H1 (cell line): ENCODE data around the gene TMEM17. TPM values are rescaled to one million over a fixed set of nuclear protein-coding genes. Genes with fewer than 3 reads are reported as not detected.

Experiments used
- CTCF ChIA-PET: fragments of 300-600 bp; sonication (Branson Sonifier 250); formaldehyde crosslinking; loops from one replicate; lab custom pipeline; 2021; ENCODE audit not compliant: partially characterized antibody; lab: Charles Lee
- POLR2A ChIA-PET: fragments of 300-600 bp; sonication (Branson Sonifier 250); formaldehyde crosslinking; loops from one replicate; lab custom pipeline; 2021; ENCODE audit warnings: inconsistent platforms; ENCODE audit not compliant: partially characterized antibody; lab: Charles Lee
- DNase-seq, 2 experiments: peaks; one replicate each; pipeline versions ENCODE4 v3.0.0 to v3.0.0-alpha.2; 2010 to 2022; ENCODE audit warnings: low spot score in 2 of 2, low read depth in 1 of 2, mixed read lengths in 1 of 2
- FAIRE-seq: peaks from 2 replicates; lab custom pipeline; 2011; peaks lifted over from hg19 to GRCh38; lab: Jason Lieb, UNC
- H2AFZ ChIP-seq: 2 replicates; pipeline ENCODE4 v1.8.1; 2012; ENCODE audit warnings: low read length, inconsistent platforms
- H2AK5ac ChIP-seq: 2 replicates; pipeline ENCODE4 v1.6.1; 2013; ENCODE audit warnings: low read depth, low read length
- H2BK120ac ChIP-seq: replicated peaks from 2 replicates; pipeline ENCODE3; 2013; ENCODE audit warnings: low read depth, low read length, inconsistent platforms
- H2BK12ac ChIP-seq: 2 replicates; pipeline ENCODE4 v1.6.1; 2013; ENCODE audit warnings: low read depth, low read length
- H2BK15ac ChIP-seq: 2 replicates; pipeline ENCODE4 v1.6.1; 2013; ENCODE audit warnings: low read length
- H2BK20ac ChIP-seq: 2 replicates; pipeline ENCODE4 v1.6.1; 2013; ENCODE audit warnings: low read length
- H2BK5ac ChIP-seq: 2 replicates; pipeline ENCODE4 v1.6.1; 2013; ENCODE audit warnings: low read depth, low read length
- H3K14ac ChIP-seq: 2 replicates; pipeline ENCODE4 v1.6.1; 2013; ENCODE audit warnings: inconsistent platforms; ENCODE audit not compliant: insufficient read length
- H3K18ac ChIP-seq: 2 replicates; pipeline ENCODE4 v1.6.1; 2013; ENCODE audit warnings: low read length; ENCODE audit errors: extremely low read depth
- H3K23ac ChIP-seq: 2 replicates; pipeline ENCODE4 v1.6.1; 2013; ENCODE audit warnings: inconsistent platforms; ENCODE audit not compliant: insufficient read length
- H3K23me2 ChIP-seq: 2 replicates; pipeline ENCODE4 v1.6.1; 2013; ENCODE audit warnings: low read depth, low read length
- H3K27ac ChIP-seq: 2 replicates; pipeline ENCODE4 v1.6.1; 2011; ENCODE audit warnings: low read depth, low read length, inconsistent platforms
- H3K27me3 ChIP-seq, 4 experiments: replicated peaks in 1 of 4; 1 replicate in 1 of 4; 2 replicates in 3 of 4; pipeline versions ENCODE4 v1.6.1 to v1.8.1; 2011 to 2013; ENCODE audit warnings: low read length in 3 of 4, mild to moderate bottlenecking in 3 of 4, inconsistent platforms in 2 of 4, mixed read lengths in 2 of 4, moderate library complexity in 1 of 4; ENCODE audit not compliant: control insufficient read depth in 3 of 4, insufficient read depth in 3 of 4; ENCODE audit errors: extremely low read depth in 1 of 4
- H3K36me3 ChIP-seq, 4 experiments: 2 replicates each; pipeline versions ENCODE4 v1.6.1 to v1.8.1; 2011 to 2013; ENCODE audit warnings: mild to moderate bottlenecking in 4 of 4, low read length in 3 of 4, moderate library complexity in 2 of 4, control low read depth in 1 of 4, inconsistent platforms in 1 of 4; ENCODE audit not compliant: insufficient read depth in 4 of 4, control insufficient read depth in 2 of 4
- H3K4ac ChIP-seq: replicated peaks from 2 replicates; pipeline ENCODE3; 2013; ENCODE audit warnings: low read length, low read depth, mixed read lengths, inconsistent platforms; ENCODE audit not compliant: insufficient read length
- H3K4me1 ChIP-seq, 4 experiments: replicated peaks in 1 of 4; 1 replicate in 1 of 4; 2 replicates in 3 of 4; pipeline versions ENCODE4 v1.6.1 to v1.8.1; 2011 to 2013; ENCODE audit warnings: low read length in 3 of 4, inconsistent platforms in 2 of 4, mixed read lengths in 1 of 4; ENCODE audit not compliant: insufficient read depth in 4 of 4, control insufficient read depth in 3 of 4
- H3K4me2 ChIP-seq, 2 experiments: 2 replicates each; pipeline versions ENCODE4 v1.6.1 to v1.8.1; 2011 to 2013; ENCODE audit warnings: low read depth in 2 of 2, low read length in 2 of 2, control low read depth in 1 of 2, inconsistent platforms in 1 of 2, mild to moderate bottlenecking in 1 of 2; ENCODE audit not compliant: insufficient read depth in 1 of 2
- H3K4me3 ChIP-seq, 4 experiments: fragments of 200-600, 300-600 bp in 1 of 4; sonication (generic), shearing (Covaris generic), sonication (Bioruptor Twin) in 1 of 4; 2 replicates each; pipeline versions ENCODE4 v1.5.1 to v1.8.1; 2011 to 2016; ENCODE audit warnings: low read length in 4 of 4, low read depth in 3 of 4, control low read depth in 2 of 4, inconsistent platforms in 2 of 4, mild to moderate bottlenecking in 2 of 4, mixed read lengths in 1 of 4, moderate library complexity in 1 of 4; ENCODE audit not compliant: insufficient read depth in 2 of 4; ENCODE audit errors: extremely low read depth in 1 of 4
- H3K56ac ChIP-seq: replicated peaks from 2 replicates; pipeline ENCODE3; 2013; ENCODE audit warnings: low read depth, mild to moderate bottlenecking, mixed read lengths, low read length, inconsistent platforms; ENCODE audit not compliant: insufficient read length
- H3K79me1 ChIP-seq: 2 replicates; pipeline ENCODE4 v1.6.1; 2013; ENCODE audit warnings: low read depth, low read length, control low read depth
- H3K79me2 ChIP-seq, 2 experiments: 2 replicates each; pipeline versions ENCODE4 v1.6.1 to v1.8.1; 2012 to 2013; ENCODE audit warnings: low read length in 2 of 2, mild to moderate bottlenecking in 2 of 2, inconsistent platforms in 1 of 2; ENCODE audit not compliant: insufficient read depth in 2 of 2, control insufficient read depth in 1 of 2
- H3K9ac ChIP-seq, 4 experiments: replicated peaks in 1 of 4; 1 replicate in 1 of 4; 2 replicates in 3 of 4; pipeline versions ENCODE4 v1.6.1 to v1.8.1; 2011 to 2013; ENCODE audit warnings: low read depth in 3 of 4, low read length in 3 of 4, control low read depth in 2 of 4, mild to moderate bottlenecking in 2 of 4, moderate library complexity in 2 of 4, inconsistent platforms in 1 of 4; ENCODE audit errors: extremely low read depth in 1 of 4
- H3K9me3 ChIP-seq, 2 experiments: 2 replicates each; pipeline versions ENCODE4 v1.6.1 to v1.8.1; 2012 to 2013; ENCODE audit warnings: mild to moderate bottlenecking in 2 of 2, moderate library complexity in 2 of 2, control low read depth in 1 of 2, inconsistent platforms in 1 of 2, low read depth in 1 of 2, low read length in 1 of 2, mixed read lengths in 1 of 2; ENCODE audit not compliant: insufficient read depth in 2 of 2
- H4K20me1 ChIP-seq, 2 experiments: replicated peaks in 1 of 2; 2 replicates each; pipeline versions ENCODE3 to v1.8.1; 2011 to 2013; ENCODE audit warnings: inconsistent platforms in 2 of 2, low read length in 2 of 2, mild to moderate bottlenecking in 1 of 2; ENCODE audit not compliant: insufficient read depth in 2 of 2, control insufficient read depth in 1 of 2
- H4K5ac ChIP-seq: 2 replicates; pipeline ENCODE4 v1.6.1; 2013; ENCODE audit warnings: low read length, low read depth, mixed read lengths, inconsistent platforms; ENCODE audit not compliant: insufficient read length
- H4K8ac ChIP-seq: 2 replicates; pipeline ENCODE4 v1.8.0; 2013; ENCODE audit warnings: mild to moderate bottlenecking, moderate library complexity, low read length, inconsistent platforms; ENCODE audit not compliant: insufficient read depth; ENCODE audit errors: extremely low read depth
- H4K91ac ChIP-seq: replicated peaks from 2 replicates; pipeline ENCODE3; 2013; ENCODE audit warnings: low read length, mixed read lengths, inconsistent platforms; ENCODE audit not compliant: insufficient read length
- CBX5 ChIP-seq: fragments of 300-800, 300-1000 bp; sonication (generic); IDR thresholded peaks from 2 replicates; pipeline ENCODE4 v1.7.1; 2016; ENCODE audit warnings: antibody characterized with exemption, low read length, low read depth
- RNF2 ChIP-seq: fragments of 200-900, 300-1000 bp; sonication (generic); IDR thresholded peaks from 2 replicates; pipeline ENCODE4 v1.7.1; 2016; ENCODE audit warnings: borderline replicate concordance, low read depth, mild to moderate bottlenecking, antibody characterized with exemption, low read length; ENCODE audit not compliant: poor library complexity, severe bottlenecking; ENCODE audit errors: missing control alignments
- WGBS, 2 experiments: shearing (Covaris generic) in 1 of 2; methylation state at CpG; one replicate each; pipeline versions ENCODE4 v1.1.6 to v1.1.7; 2013 to 2015; ENCODE audit warnings: low lambda C conversion rate in 2 of 2, mixed read lengths in 2 of 2, inconsistent platforms in 1 of 2, low coverage in 1 of 2, missing lambda C conversion rate in 1 of 2; ENCODE audit not compliant: insufficient replicate concordance in 2 of 2, insufficient coverage in 1 of 2, insufficient read length in 1 of 2; ENCODE audit errors: extremely low coverage in 1 of 2, missing lambda C conversion rate in 1 of 2; 5-methylcytosine and 5-hydroxymethylcytosine counted together
- polyA plus RNA-seq, 7 experiments: library from polyadenylated mRNA; depleted of rRNA in 3 of 7; stranded (reverse) in 5 of 7; unstranded in 2 of 7; fragments of >200 nt in 5 of 7; fragments of 200-250 nt in 2 of 7; gene quantifications; 1 replicate in 5 of 7; 2 replicates in 1 of 7; 4 replicates in 1 of 7; pipeline versions ENCODE4 v1.2.1 to v1.2.3, GENCODE V29; 2011 to 2013; ENCODE audit warnings: missing spikeins in 2 of 7, mixed read lengths in 2 of 7
- total RNA-seq: library from RNA; stranded (reverse); fragmentation: NEBNext Ultra II Directional; extraction: Animal tissue kit (Norgen Biotek cat#: 25700); gene quantifications from 2 replicates; pipeline ENCODE4 v1.2.1, GENCODE V29; 2021

The TMEM17 gene
- total and polyA plus RNA-seq, 2 of the 8 experiments (the other 6 are each of a cell fraction or from before 2014, with no cell fraction given): 0.69 to 1.2 TPM

DNA sequence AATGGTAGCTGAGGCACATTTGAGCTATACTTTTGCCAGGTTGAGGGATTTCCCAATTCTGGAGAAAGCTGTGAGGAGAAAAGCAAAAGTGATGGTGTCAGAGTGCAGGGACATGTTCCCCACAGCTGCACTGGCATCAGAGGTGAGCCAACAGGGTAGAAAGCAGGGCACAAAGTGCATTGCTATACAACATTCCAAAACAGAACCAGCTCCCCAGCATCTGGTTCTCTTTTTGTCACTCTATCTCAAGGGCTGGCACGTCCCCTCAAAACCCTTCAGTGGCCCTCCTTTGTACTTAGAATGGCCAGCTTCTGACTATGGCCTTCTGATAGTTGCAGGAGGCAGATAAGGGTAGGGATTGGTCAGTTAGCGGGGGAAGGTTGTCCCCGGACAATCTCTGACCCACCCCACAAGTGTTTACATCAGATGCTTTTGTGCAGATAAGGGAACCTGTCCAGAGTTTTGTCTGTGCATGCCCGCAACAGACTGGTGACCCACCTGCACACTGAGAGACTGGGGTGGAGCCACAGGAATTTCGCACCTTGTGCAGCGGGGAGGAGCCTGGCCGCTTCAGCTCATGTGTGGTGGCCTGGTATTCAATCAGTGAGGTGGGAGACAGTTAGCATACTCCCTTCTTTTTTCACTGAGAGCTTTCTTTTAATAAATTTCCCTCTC is 31.0 kb upstream of the TMEM17 start:
- no peak overlapping the region for H2BK120ac ChIP-seq
- H4K8ac ChIP-seq: no peak overlapping the region
- peaks cover 3 to 9% of the 10 kb centered on the region in 2 experiments; a peak in 3 of 4 replicates for H3K9me3 ChIP-seq
- CTCF ChIA-PET: interaction anchor here (0.9 to 1.4 kb wide), 3 partner anchors 63 to 80 kb away, joined by 3 to 8 read pairs (median 4); no protein-coding TSS in a partner anchor
- peaks cover 0 to 3% (median 0%) of the 10 kb centered on the region in 4 experiments; a peak in 1 of 7 replicates for H3K4me1 ChIP-seq
- POLR2A ChIA-PET: no interaction called here
- no peak overlapping the region for H3K4ac ChIP-seq
- H4K20me1 ChIP-seq: no peaks in the 10 kb centered on the region
- no peak overlapping the region for H3K14ac ChIP-seq
- H3K18ac ChIP-seq: no peak overlapping the region
- no peak overlapping the region for H3K4me3 ChIP-seq
- no peak overlapping the region for H3K4me2 ChIP-seq
- no peaks in the 10 kb centered on the region; the same call in 1 of the 2 replicates for H3K23me2 ChIP-seq
- H2BK12ac ChIP-seq: no peak overlapping the region
- FAIRE-seq (no peak), DNase-seq (no peak)
- H3K79me1 ChIP-seq: no peaks in the 10 kb centered on the region; the same call in 1 of the 2 replicates
- no peak overlapping the region for H3K27ac ChIP-seq
- WGBS, 2 experiments: 92% methylated on average over 7 of the region's 7 CpGs; no CpG with 5 or more reads in 1 of the 2 experiments
- no peaks in the 10 kb centered on the region for H3K79me2 ChIP-seq
- no peak overlapping the region for H3K23ac ChIP-seq
- H2BK15ac ChIP-seq: no peak overlapping the region
- no peak overlapping the region for H2AK5ac ChIP-seq
- H2AFZ ChIP-seq: no peak overlapping the region
- no peaks in the 10 kb centered on the region for H3K27me3 ChIP-seq
- no peak overlapping the region for H2BK20ac ChIP-seq
- no peak overlapping the region for H4K5ac ChIP-seq
- no peak overlapping the region for H4K91ac ChIP-seq
- no peak overlapping the region for H3K56ac ChIP-seq
- H3K36me3 ChIP-seq: no peaks in the 10 kb centered on the region
- H2BK5ac ChIP-seq: no peak overlapping the region
- no peak for TF ChIP-seq CBX5
- TF ChIP-seq RNF2: no peak
- TF ChIP-seq, all 59 proteins: peak for 0
- no peak overlapping the region for H3K9ac ChIP-seq
